HepG2 (cell line): ENCODE measurements around the gene LCAT. TPM values are rescaled to one million over a fixed set of nuclear protein-coding genes. Genes with fewer than 3 reads are reported as not detected.

Source experiments
- ATRX ChIP-seq: sonication (generic); formaldehyde crosslinking; IDR thresholded peaks from 2 replicates; pipeline ENCODE4 v1.4.0; 2020; ENCODE audit warnings: missing genetic modification reagents, borderline replicate concordance
- CBFB ChIP-seq: sonication (generic); formaldehyde crosslinking; IDR thresholded peaks from 2 replicates; pipeline ENCODE4 v1.4.0; 2020; ENCODE audit warnings: missing genetic modification reagents
- GABPA ChIP-seq, 2 experiments: IDR thresholded peaks; 2 replicates each; pipeline ENCODE4 v1.6.1; 2011 to 2016; ENCODE audit warnings: low read depth in 2 of 2, low read length in 1 of 2, missing biosample characterization in 1 of 2, missing genetic modification characterization in 1 of 2
- KAT2B ChIP-seq: fragments of 150-350 bp; IDR thresholded peaks from 2 replicates; pipeline ENCODE4 v1.6.1; 2014; ENCODE audit warnings: low read depth, low read length, borderline replicate concordance
- KLF16 ChIP-seq, 2 experiments: sonication (generic) in 1 of 2; formaldehyde crosslinking in 1 of 2; IDR thresholded peaks; 2 replicates each; pipeline versions ENCODE4 v1.6.1 to v1.8.0; 2016 to 2023; ENCODE audit warnings: missing genetic modification reagents in 2 of 2, missing compliant biosample characterization in 1 of 2
- MXI1 ChIP-seq: IDR thresholded peaks from 3 replicates; pipeline ENCODE4 v1.6.1; 2012; ENCODE audit warnings: low read depth, low read length, inconsistent platforms, borderline replicate concordance
- RFXANK ChIP-seq: IDR thresholded peaks from 2 replicates; pipeline ENCODE4 v1.6.1; 2016
- SIN3A ChIP-seq: IDR thresholded peaks from 2 replicates; pipeline ENCODE4 v1.6.1; 2011; ENCODE audit warnings: low read depth, mild to moderate bottlenecking, control low read depth, low read length, borderline replicate concordance
- SIN3B ChIP-seq: fragments of 150-350 bp; IDR thresholded peaks from 2 replicates; pipeline ENCODE4 v1.6.1; 2014; ENCODE audit warnings: low read length
- ZBTB42 ChIP-seq: sonication (generic); formaldehyde crosslinking; IDR thresholded peaks from 2 replicates; pipeline ENCODE4 v1.5.0; 2020; ENCODE audit warnings: mild to moderate bottlenecking, missing genetic modification reagents
- ZC3H13 ChIP-seq: sonication (generic); formaldehyde crosslinking; IDR thresholded peaks from 2 replicates; pipeline ENCODE4 v1.8.1; 2023; ENCODE audit warnings: mild to moderate bottlenecking, missing genetic modification reagents, moderate library complexity
- ZNF556 ChIP-seq: sonication (generic); formaldehyde crosslinking; IDR thresholded peaks from 2 replicates; pipeline ENCODE4 v1.4.0; 2020; ENCODE audit warnings: mild to moderate bottlenecking, missing genetic modification reagents, borderline replicate concordance
- ZNF678 ChIP-seq: sonication (generic); formaldehyde crosslinking; IDR thresholded peaks from 2 replicates; pipeline ENCODE4 v1.4.0; 2020; ENCODE audit warnings: mild to moderate bottlenecking, missing genetic modification reagents
- ZNF841 ChIP-seq: sonication (generic); formaldehyde crosslinking; IDR thresholded peaks from 2 replicates; pipeline ENCODE4 v1.8.1; 2023; ENCODE audit warnings: missing genetic modification reagents, borderline replicate concordance
- polyA plus RNA-seq, 8 experiments: library from polyadenylated mRNA; depleted of rRNA in 3 of 8; stranded (reverse) in 7 of 8; unstranded in 1 of 8; fragments of >200 nt; fragmentation: Illumina TruSeq in 4 of 8; extraction: Trizol in 4 of 8; gene quantifications; 2 replicates each; pipeline versions ENCODE4 v1.2.1 to v1.2.3, GENCODE V29; 2011 to 2016; ENCODE audit warnings: low read depth in 4 of 8, missing spikeins in 1 of 8, mixed read lengths in 1 of 8; ENCODE audit not compliant: insufficient read depth in 1 of 8
- total RNA-seq, 5 experiments: library from RNA; depleted of rRNA; stranded (reverse); fragments of >200 nt; fragmentation: Illumina TruSeq; extraction: Trizol; gene quantifications; 2 replicates each; pipeline ENCODE4 v1.2.3, GENCODE V29; 2016; ENCODE audit warnings: low read depth in 1 of 5
- TF ChIP-seq, protein P1 (sequence below): sonication (generic); formaldehyde crosslinking; IDR thresholded peaks from 2 replicates; pipeline ENCODE4 v1.4.0; 2020; ENCODE audit warnings: missing genetic modification reagents, borderline replicate concordance
- TF ChIP-seq, protein P2 (sequence below): sonication (generic); formaldehyde crosslinking; conservative IDR thresholded peaks from 2 replicates; pipeline ENCODE4 v1.5.0; 2020; ENCODE audit warnings: missing genetic modification reagents
- TF ChIP-seq, protein P3 (sequence below): IDR thresholded peaks from 2 replicates; pipeline ENCODE4 v1.6.1; 2016
- TF ChIP-seq, protein P4 (sequence below): sonication (generic); formaldehyde crosslinking; IDR thresholded peaks from 2 replicates; pipeline ENCODE4 v1.5.0; 2020; ENCODE audit warnings: missing genetic modification reagents
- TF ChIP-seq, protein P5 (sequence below): sonication (generic); formaldehyde crosslinking; IDR thresholded peaks from 2 replicates; pipeline ENCODE4 v1.8.0; 2022; ENCODE audit warnings: mild to moderate bottlenecking, missing genetic modification reagents, moderate library complexity

Gene LCAT
- total and polyA plus RNA-seq, 2 of the 13 experiments (the other 11 are each of a cell fraction or from before 2014, with no cell fraction given), result 36.1 to 38.9 TPM

DNA sequence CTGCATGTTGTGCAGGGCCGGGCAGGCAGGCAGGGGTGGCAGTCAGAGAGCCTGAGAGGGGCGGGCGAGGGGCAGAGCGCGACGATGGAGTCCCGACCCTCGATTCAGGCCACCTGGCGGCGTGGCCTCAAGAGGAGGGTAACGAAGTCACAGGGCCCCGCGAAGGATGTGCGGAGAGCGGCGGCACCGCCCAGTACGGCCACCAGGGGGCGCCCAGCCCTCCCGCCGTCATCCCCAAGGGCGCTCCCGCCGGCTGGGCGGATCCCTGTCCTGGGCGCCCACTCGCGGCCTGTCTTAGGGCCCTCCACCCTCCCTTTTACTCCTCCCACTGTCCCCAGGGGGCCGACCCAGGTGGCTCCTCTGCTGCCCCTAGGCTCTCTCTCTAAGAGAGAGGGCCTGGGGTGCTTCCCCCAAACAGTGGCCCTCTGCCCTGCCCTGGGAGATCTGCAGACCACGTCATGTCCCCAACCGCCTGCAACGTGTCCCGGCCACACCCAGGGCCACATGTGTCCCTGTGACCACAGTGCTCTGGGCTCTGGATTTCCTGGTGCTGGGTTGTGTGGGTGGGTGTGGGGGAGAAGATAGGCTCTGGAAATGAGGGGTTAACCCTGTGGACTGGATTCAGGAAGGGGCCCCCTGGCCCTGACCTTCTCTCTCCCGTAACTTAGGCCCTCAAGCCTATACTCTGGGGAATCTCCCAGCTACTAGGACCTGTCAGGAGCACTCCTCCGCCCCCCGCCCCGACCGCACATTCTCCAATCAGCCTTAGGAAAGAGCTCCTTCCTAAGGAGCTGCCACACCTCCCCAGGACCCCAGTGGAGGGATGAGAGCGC lies 49.5 kb upstream of the LCAT start (continued):
- TF ChIP-seq ATRX (CRISPR knock-in tag) (no peak), MXI1 (peak; percentile 30; the same call in 1 of the 3 replicates), ZNF841 (CRISPR knock-in tag) (no peak), GABPA (IDR thresholded peaks at IDR 0.05; ENCODE audit: low read depth, low read length) (no peak), GABPA (CRISPR knock-in tag; IDR thresholded peaks at IDR 0.05; ENCODE audit: low read depth) (no peak), KAT2B (no peak), ZNF678 (no peak), SIN3A (no peak; the same call in 1 of the 2 replicates), SIN3B (no peak), ZC3H13 (CRISPR knock-in tag) (peak; percentile 86), ZBTB42 (CRISPR knock-in tag) (no peak), RFXANK (CRISPR knock-in tag) (peak; percentile 61; the same call in 1 of the 2 replicates), CBFB (CRISPR knock-in tag) (peak; percentile 73), ZNF556 (CRISPR knock-in tag) (peak; percentile 35; the same call in 1 of the 2 replicates), KLF16 (CRISPR knock-in tag; IDR thresholded peaks at IDR 0.05) (peak; percentile 74 to 96; a peak in 3 of 4 replicates)
- TF ChIP-seq, protein P1, sequence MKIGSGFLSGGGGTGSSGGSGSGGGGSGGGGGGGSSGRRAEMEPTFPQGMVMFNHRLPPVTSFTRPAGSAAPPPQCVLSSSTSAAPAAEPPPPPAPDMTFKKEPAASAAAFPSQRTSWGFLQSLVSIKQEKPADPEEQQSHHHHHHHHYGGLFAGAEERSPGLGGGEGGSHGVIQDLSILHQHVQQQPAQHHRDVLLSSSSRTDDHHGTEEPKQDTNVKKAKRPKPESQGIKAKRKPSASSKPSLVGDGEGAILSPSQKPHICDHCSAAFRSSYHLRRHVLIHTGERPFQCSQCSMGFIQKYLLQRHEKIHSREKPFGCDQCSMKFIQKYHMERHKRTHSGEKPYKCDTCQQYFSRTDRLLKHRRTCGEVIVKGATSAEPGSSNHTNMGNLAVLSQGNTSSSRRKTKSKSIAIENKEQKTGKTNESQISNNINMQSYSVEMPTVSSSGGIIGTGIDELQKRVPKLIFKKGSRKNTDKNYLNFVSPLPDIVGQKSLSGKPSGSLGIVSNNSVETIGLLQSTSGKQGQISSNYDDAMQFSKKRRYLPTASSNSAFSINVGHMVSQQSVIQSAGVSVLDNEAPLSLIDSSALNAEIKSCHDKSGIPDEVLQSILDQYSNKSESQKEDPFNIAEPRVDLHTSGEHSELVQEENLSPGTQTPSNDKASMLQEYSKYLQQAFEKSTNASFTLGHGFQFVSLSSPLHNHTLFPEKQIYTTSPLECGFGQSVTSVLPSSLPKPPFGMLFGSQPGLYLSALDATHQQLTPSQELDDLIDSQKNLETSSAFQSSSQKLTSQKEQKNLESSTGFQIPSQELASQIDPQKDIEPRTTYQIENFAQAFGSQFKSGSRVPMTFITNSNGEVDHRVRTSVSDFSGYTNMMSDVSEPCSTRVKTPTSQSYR (CRISPR knock-in tag), result no peak
- TF ChIP-seq, protein P2, sequence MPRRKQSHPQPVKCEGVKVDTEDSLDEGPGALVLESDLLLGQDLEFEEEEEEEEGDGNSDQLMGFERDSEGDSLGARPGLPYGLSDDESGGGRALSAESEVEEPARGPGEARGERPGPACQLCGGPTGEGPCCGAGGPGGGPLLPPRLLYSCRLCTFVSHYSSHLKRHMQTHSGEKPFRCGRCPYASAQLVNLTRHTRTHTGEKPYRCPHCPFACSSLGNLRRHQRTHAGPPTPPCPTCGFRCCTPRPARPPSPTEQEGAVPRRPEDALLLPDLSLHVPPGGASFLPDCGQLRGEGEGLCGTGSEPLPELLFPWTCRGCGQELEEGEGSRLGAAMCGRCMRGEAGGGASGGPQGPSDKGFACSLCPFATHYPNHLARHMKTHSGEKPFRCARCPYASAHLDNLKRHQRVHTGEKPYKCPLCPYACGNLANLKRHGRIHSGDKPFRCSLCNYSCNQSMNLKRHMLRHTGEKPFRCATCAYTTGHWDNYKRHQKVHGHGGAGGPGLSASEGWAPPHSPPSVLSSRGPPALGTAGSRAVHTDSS, result no peak
- TF ChIP-seq, protein P3, sequence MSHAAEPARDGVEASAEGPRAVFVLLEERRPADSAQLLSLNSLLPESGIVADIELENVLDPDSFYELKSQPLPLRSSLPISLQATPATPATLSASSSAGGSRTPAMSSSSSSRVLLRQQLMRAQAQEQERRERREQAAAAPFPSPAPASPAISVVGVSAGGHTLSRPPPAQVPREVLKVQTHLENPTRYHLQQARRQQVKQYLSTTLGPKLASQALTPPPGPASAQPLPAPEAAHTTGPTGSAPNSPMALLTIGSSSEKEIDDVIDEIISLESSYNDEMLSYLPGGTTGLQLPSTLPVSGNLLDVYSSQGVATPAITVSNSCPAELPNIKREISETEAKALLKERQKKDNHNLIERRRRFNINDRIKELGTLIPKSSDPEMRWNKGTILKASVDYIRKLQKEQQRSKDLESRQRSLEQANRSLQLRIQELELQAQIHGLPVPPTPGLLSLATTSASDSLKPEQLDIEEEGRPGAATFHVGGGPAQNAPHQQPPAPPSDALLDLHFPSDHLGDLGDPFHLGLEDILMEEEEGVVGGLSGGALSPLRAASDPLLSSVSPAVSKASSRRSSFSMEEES (CRISPR knock-in tag), result peak; percentile 40; the same call in 1 of the 2 replicates
- TF ChIP-seq, protein P4, sequence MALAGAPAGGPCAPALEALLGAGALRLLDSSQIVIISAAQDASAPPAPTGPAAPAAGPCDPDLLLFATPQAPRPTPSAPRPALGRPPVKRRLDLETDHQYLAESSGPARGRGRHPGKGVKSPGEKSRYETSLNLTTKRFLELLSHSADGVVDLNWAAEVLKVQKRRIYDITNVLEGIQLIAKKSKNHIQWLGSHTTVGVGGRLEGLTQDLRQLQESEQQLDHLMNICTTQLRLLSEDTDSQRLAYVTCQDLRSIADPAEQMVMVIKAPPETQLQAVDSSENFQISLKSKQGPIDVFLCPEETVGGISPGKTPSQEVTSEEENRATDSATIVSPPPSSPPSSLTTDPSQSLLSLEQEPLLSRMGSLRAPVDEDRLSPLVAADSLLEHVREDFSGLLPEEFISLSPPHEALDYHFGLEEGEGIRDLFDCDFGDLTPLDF (CRISPR knock-in tag), result peak; percentile 87
- TF ChIP-seq, protein P5, sequence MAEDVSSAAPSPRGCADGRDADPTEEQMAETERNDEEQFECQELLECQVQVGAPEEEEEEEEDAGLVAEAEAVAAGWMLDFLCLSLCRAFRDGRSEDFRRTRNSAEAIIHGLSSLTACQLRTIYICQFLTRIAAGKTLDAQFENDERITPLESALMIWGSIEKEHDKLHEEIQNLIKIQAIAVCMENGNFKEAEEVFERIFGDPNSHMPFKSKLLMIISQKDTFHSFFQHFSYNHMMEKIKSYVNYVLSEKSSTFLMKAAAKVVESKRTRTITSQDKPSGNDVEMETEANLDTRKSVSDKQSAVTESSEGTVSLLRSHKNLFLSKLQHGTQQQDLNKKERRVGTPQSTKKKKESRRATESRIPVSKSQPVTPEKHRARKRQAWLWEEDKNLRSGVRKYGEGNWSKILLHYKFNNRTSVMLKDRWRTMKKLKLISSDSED (CRISPR knock-in tag), result no peak
